Hair follicle dermal papilla cell (primary cell): ENCODE data around the gene PHF21A. TPM values are rescaled to one million over a fixed set of nuclear protein-coding genes. Genes with fewer than 3 reads are reported as not detected.

Experiments used
- total RNA-seq: library from RNA; depleted of rRNA; stranded (reverse); fragments of >200 nt; gene quantifications from 2 replicates; pipeline ENCODE4 v1.2.3, GENCODE V29; 2012

Gene PHF21A
- total RNA-seq = 19.4 and 22.6 TPM in 2 replicates

GRCh38 chr11:46121301-46121723 is at the start of gene PHF21A:
TSS of gene PHF21A (minus strand) at chr11:46121454. CDS start at chr11:46084219, 37,235 bp downstream.

GRCh38 chr11:45922425-45923082 is 198.7 kb downstream of the PHF21A start, which contains the start of gene LARGE2:
TSS of gene LARGE2 (plus strand) at chr11:45922656. CDS start at chr11:45922883, 227 bp downstream.

DNA sequence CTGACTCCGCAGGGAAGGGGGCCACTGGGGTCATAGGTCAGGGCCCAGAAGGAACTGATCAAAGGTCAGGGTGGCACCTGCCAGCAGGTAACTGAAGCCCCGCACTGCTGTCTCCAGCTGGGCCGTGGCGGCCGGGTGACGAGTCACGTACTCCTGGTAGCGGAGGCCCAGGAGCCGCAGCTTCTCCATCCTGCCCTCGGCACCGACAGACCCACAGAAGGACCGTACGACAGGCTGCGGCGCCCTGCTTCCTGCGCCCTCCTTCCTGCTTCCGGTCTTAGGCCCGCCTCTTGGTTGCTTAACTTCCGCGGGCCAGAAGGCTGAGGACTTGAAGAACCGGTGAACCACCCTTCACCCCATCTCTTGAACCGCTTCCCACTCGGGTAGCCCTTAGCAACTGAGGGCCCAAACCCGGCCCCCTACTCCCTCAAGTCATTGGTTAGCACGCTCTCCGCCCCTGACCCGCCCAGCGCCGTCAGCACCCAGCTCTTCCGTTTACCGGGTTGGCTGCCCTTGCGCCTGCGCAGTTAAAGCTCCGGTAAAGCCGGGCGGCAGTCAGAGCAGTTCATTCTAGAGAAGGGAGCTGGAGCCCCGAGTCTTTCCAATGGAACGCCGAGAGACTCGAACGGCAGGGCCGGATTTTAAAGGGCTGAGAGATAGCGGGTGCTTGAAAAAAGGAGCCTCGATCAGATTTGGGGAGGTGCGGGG is 203.5 kb downstream of the PHF21A start, which contains the start of gene PEX16:
TSS of gene PEX16 (minus strand) at position 255 of the 708 bp plus-strand sequence. CDS start at position 189, 66 bp downstream.

GRCh38 chr11:45906965-45907611 is 214.2 kb downstream of the PHF21A start, which contains the start of gene FREY1:
TSS of gene FREY1 (minus strand) at chr11:45907271. CDS start at chr11:45907245, 26 bp downstream.

GRCh38 chr11:45885274-45885920 is 235.9 kb downstream of the PHF21A start, which contains the start of gene MAPK8IP1:
TSS of gene MAPK8IP1 (plus strand) at chr11:45885651. CDS start at chr11:45885821, 170 bp downstream.

Other genes with a start within 250 kb of the PHF21A start
- 5.5 and 9.2 TPM in 2 replicates for gene MAPK8IP1, start 235.8 kb downstream of the PHF21A start, total RNA-seq
- 1.5 TPM in 2 replicates for gene FREY1, start 214.2 kb downstream of the PHF21A start, total RNA-seq
- gene PEX16, start 203.6 kb downstream of the PHF21A start, total RNA-seq = 20.1 and 21.6 TPM in 2 replicates
- gene LARGE2, start 198.8 kb downstream of the PHF21A start, total RNA-seq = 0.16 TPM in 1 of 2 replicates, not detected in the other
- gene CREB3L1, start 156.2 kb upstream of the PHF21A start, total RNA-seq = 55.4 and 69.4 TPM in 2 replicates
- 63.0 and 66.5 TPM in 2 replicates for gene DGKZ, start 226.0 kb upstream of the PHF21A start, total RNA-seq